Measurements from ENCODE around the gene ARCN1. TPM values are rescaled to one million over a fixed set of nuclear protein-coding genes. Genes with fewer than 3 reads are reported as not detected.

ARCN1 gene
- total and polyA plus RNA-seq, 9 of the 15 experiments (the other 6 are each of a cell fraction or from before 2014, with no cell fraction given) = 30.0 to 224 (median 76.4) TPM

DNA sequence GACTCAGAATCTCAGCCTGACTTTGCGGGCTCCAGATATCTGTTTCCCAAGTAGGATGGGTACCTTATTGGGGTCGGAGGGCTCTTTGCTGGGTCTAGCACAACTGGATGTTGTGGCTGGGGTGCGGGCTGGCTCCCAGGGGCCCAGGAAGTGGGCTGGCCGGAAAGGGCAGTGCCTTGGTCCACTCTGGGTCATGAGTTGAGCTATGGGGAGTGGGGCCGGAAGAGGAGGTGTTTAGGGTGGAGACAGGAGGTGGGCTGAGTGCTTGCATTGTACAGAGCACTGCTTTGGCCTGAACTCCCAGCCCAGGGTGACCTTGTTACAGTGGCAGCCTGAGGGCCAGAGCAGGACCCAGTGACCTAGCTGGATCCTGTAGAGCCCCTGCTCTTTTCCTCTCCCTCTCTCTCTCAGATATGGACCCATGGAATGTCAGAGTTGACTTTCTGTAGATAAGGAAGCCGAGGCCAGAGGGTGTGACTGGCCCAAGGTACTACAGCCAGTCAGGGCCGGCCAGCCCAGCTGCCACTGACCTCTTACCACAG lies 48.4 kb downstream of the ARCN1 start (continued):
- TF ChIP-seq, protein P1, sequence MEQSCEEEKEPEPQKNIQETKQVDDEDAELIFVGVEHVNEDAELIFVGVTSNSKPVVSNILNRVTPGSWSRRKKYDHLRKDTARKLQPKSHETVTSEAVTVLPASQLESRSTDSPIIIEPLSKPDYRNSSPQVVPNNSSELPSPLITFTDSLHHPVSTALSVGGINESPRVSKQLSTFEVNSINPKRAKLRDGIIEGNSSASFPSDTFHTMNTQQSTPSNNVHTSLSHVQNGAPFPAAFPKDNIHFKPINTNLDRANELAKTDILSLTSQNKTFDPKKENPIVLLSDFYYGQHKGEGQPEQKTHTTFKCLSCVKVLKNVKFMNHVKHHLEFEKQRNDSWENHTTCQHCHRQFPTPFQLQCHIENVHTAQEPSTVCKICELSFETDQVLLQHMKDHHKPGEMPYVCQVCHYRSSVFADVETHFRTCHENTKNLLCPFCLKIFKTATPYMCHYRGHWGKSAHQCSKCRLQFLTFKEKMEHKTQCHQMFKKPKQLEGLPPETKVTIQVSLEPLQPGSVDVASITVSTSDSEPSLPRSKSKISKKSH (CRISPR knock-in tag; IDR thresholded peaks at IDR 0.05) = no peak
- TF ChIP-seq EHMT2 (IDR thresholded peaks at IDR 0.05) (no peak), FOXK1 (CRISPR knock-in tag; IDR thresholded peaks at IDR 0.05; ENCODE audit: borderline replicate concordance) (no peak), ZNF3 (CRISPR knock-in tag; IDR thresholded peaks at IDR 0.05) (no peak), ELF1 (tag; IDR thresholded peaks at IDR 0.05) (peak; percentile 11; the same call in 1 of the 2 replicates), ARID1B (IDR thresholded peaks at IDR 0.05) (no peak), TEAD4 (IDR thresholded peaks at IDR 0.05; ENCODE audit: low read length) (peak; percentile 78), TEAD4 (CRISPR knock-in tag; IDR thresholded peaks at IDR 0.05; ENCODE audit: borderline replicate concordance) (no peak), ZNF143 (CRISPR knock-in tag; IDR thresholded peaks at IDR 0.05) (no peak), NFATC3 (IDR thresholded peaks at IDR 0.05) (no peak), POLR2G (IDR thresholded peaks at IDR 0.05; ENCODE audit: low read depth, low read length) (peak; percentile 26; the same call in 1 of the 2 replicates), ZNF699 (CRISPR knock-in tag; IDR thresholded peaks at IDR 0.05; ENCODE audit: insufficient replicate concordance) (no peak), LARP7 (IDR thresholded peaks at IDR 0.05) (no peak), ZNF445 (CRISPR knock-in tag; IDR thresholded peaks at IDR 0.05; ENCODE audit: low read depth) (no peak), SRSF3 (IDR thresholded peaks at IDR 0.05; ENCODE audit: insufficient read depth, low read length) (no peak)
- TF ChIP-seq, protein P2, sequence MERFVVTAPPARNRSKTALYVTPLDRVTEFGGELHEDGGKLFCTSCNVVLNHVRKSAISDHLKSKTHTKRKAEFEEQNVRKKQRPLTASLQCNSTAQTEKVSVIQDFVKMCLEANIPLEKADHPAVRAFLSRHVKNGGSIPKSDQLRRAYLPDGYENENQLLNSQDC (CRISPR knock-in tag; IDR thresholded peaks at IDR 0.05) = no peak
- TF ChIP-seq, protein P3, sequence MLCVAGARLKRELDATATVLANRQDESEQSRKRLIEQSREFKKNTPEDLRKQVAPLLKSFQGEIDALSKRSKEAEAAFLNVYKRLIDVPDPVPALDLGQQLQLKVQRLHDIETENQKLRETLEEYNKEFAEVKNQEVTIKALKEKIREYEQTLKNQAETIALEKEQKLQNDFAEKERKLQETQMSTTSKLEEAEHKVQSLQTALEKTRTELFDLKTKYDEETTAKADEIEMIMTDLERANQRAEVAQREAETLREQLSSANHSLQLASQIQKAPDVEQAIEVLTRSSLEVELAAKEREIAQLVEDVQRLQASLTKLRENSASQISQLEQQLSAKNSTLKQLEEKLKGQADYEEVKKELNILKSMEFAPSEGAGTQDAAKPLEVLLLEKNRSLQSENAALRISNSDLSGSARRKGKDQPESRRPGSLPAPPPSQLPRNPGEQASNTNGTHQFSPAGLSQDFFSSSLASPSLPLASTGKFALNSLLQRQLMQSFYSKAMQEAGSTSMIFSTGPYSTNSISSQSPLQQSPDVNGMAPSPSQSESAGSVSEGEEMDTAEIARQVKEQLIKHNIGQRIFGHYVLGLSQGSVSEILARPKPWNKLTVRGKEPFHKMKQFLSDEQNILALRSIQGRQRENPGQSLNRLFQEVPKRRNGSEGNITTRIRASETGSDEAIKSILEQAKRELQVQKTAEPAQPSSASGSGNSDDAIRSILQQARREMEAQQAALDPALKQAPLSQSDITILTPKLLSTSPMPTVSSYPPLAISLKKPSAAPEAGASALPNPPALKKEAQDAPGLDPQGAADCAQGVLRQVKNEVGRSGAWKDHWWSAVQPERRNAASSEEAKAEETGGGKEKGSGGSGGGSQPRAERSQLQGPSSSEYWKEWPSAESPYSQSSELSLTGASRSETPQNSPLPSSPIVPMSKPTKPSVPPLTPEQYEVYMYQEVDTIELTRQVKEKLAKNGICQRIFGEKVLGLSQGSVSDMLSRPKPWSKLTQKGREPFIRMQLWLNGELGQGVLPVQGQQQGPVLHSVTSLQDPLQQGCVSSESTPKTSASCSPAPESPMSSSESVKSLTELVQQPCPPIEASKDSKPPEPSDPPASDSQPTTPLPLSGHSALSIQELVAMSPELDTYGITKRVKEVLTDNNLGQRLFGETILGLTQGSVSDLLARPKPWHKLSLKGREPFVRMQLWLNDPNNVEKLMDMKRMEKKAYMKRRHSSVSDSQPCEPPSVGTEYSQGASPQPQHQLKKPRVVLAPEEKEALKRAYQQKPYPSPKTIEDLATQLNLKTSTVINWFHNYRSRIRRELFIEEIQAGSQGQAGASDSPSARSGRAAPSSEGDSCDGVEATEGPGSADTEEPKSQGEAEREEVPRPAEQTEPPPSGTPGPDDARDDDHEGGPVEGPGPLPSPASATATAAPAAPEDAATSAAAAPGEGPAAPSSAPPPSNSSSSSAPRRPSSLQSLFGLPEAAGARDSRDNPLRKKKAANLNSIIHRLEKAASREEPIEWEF (CRISPR knock-in tag; IDR thresholded peaks at IDR 0.05) = no peak
- TF ChIP-seq, protein P4, sequence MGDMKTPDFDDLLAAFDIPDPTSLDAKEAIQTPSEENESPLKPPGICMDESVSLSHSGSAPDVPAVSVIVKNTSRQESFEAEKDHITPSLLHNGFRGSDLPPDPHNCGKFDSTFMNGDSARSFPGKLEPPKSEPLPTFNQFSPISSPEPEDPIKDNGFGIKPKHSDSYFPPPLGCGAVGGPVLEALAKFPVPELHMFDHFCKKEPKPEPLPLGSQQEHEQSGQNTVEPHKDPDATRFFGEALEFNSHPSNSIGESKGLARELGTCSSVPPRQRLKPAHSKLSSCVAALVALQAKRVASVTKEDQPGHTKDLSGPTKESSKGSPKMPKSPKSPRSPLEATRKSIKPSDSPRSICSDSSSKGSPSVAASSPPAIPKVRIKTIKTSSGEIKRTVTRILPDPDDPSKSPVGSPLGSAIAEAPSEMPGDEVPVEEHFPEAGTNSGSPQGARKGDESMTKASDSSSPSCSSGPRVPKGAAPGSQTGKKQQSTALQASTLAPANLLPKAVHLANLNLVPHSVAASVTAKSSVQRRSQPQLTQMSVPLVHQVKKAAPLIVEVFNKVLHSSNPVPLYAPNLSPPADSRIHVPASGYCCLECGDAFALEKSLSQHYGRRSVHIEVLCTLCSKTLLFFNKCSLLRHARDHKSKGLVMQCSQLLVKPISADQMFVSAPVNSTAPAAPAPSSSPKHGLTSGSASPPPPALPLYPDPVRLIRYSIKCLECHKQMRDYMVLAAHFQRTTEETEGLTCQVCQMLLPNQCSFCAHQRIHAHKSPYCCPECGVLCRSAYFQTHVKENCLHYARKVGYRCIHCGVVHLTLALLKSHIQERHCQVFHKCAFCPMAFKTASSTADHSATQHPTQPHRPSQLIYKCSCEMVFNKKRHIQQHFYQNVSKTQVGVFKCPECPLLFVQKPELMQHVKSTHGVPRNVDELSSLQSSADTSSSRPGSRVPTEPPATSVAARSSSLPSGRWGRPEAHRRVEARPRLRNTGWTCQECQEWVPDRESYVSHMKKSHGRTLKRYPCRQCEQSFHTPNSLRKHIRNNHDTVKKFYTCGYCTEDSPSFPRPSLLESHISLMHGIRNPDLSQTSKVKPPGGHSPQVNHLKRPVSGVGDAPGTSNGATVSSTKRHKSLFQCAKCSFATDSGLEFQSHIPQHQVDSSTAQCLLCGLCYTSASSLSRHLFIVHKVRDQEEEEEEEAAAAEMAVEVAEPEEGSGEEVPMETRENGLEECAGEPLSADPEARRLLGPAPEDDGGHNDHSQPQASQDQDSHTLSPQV (IDR thresholded peaks at IDR 0.05) = peak; percentile 58

All from K562 (cell line).